HepG2 (cell line): ENCODE measurements around the gene GBE1. TPM values are rescaled to one million over a fixed set of nuclear protein-coding genes. Genes with fewer than 3 reads are reported as not detected.

Experiments used
- ATAC-seq: fragments of 200-7000 bp; cut with Tn5 transposase; 3 replicates; pipeline ENCODE4 v1.9.1; 2020; ENCODE audit warnings: mild to moderate bottlenecking, moderate library complexity
- BruUV-seq: library from RNA; stranded (reverse); fragments of 400-500 nt; replicated peaks from 2 replicates; lab custom pipeline; 2021; lab: Mats Ljungman, UMichigan
- CTCF ChIA-PET: fragments of 300-600 bp; formaldehyde crosslinking; extraction: SDS; loops from one replicate; lab custom pipeline; 2021; ENCODE audit warnings: low total read pairs, inconsistent platforms, low intra/inter-chr PET ratio; lab: Yijun Ruan, JAX
- POLR2A ChIA-PET: fragments of 350-600 bp; sonication (Branson Sonifier 250); formaldehyde crosslinking; loops from one replicate; lab custom pipeline; 2020; ENCODE audit warnings: antibody characterized with exemption, inconsistent platforms; lab: Yijun Ruan, JAX
- DNase-seq: peaks from one replicate; pipeline ENCODE4 v3.0.0-alpha.2; 2015; ENCODE audit warnings: low spot score
- FAIRE-seq: peaks from 3 replicates; lab custom pipeline; 2011; peaks lifted over from hg19 to GRCh38; lab: Jason Lieb, UNC
- H2AFZ ChIP-seq: one replicate; pipeline ENCODE4 v1.6.1; 2011; ENCODE audit warnings: low read length, inconsistent platforms
- H3K27ac ChIP-seq: fragments of 300-600 bp; 3 replicates; pipeline ENCODE4 v1.8.0; 2011; ENCODE audit warnings: mixed run types, mild to moderate bottlenecking, mixed read lengths, low read length, inconsistent platforms; ENCODE audit not compliant: insufficient read depth; ENCODE audit errors: extremely low read length
- H3K27me3 ChIP-seq, 2 experiments: fragments of 200-600 bp in 1 of 2; 2 replicates in 1 of 2; 3 replicates in 1 of 2; pipeline versions ENCODE4 v1.6.0 to v1.8.0; 2011; ENCODE audit warnings: low read length in 2 of 2, mild to moderate bottlenecking in 2 of 2, moderate library complexity in 2 of 2, inconsistent platforms in 1 of 2; ENCODE audit not compliant: insufficient read depth in 2 of 2, control insufficient read depth in 1 of 2
- H3K36me3 ChIP-seq, 2 experiments: fragments of 200-600 bp in 1 of 2; replicated peaks in 1 of 2; 2 replicates in 1 of 2; 3 replicates in 1 of 2; pipeline versions ENCODE4 v1.5.1 to v1.8.0; 2011; ENCODE audit warnings: low read length in 2 of 2, inconsistent platforms in 1 of 2; ENCODE audit not compliant: insufficient read depth in 2 of 2, control insufficient read depth in 1 of 2
- H3K4me1 ChIP-seq: 2 replicates; pipeline ENCODE4 v1.5.1; 2012; ENCODE audit warnings: low read length, inconsistent platforms; ENCODE audit not compliant: insufficient read depth
- H3K4me2 ChIP-seq: 2 replicates; pipeline ENCODE4 v1.6.0; 2011; ENCODE audit warnings: low read depth, low read length, inconsistent platforms
- H3K4me3 ChIP-seq, 3 experiments: fragments of 200-600 bp in 1 of 3; sonication (generic), shearing (Covaris generic) in 1 of 3; replicated peaks in 1 of 3; 2 replicates each; pipeline ENCODE4 v1.5.1; 2011 to 2016; ENCODE audit warnings: low read length in 3 of 3, inconsistent platforms in 2 of 3, low read depth in 2 of 3, mild to moderate bottlenecking in 2 of 3, control low read depth in 1 of 3, mixed read lengths in 1 of 3; ENCODE audit not compliant: insufficient read depth in 1 of 3
- H3K79me2 ChIP-seq: one replicate; pipeline ENCODE4 v1.6.1; 2011; ENCODE audit warnings: low read length, inconsistent platforms; ENCODE audit not compliant: insufficient read depth
- H3K9ac ChIP-seq: 2 replicates; pipeline ENCODE4 v1.6.0; 2011; ENCODE audit warnings: mild to moderate bottlenecking, low read depth, low read length, inconsistent platforms; ENCODE audit not compliant: insufficient read depth
- H3K9me3 ChIP-seq: 2 replicates; pipeline ENCODE4 v1.5.1; 2012; ENCODE audit warnings: mild to moderate bottlenecking, low read length
- H4K20me1 ChIP-seq: 2 replicates; pipeline ENCODE4 v1.6.0; 2011; ENCODE audit warnings: inconsistent platforms, mild to moderate bottlenecking, low read length, moderate library complexity; ENCODE audit not compliant: insufficient read depth
- CREBL2 ChIP-seq: sonication (generic); formaldehyde crosslinking; IDR thresholded peaks from 2 replicates; pipeline ENCODE4 v1.8.1; 2023; ENCODE audit warnings: missing genetic modification reagents, mild to moderate bottlenecking, borderline replicate concordance
- FOXM1 ChIP-seq: sonication (generic); formaldehyde crosslinking; IDR thresholded peaks from 2 replicates; pipeline ENCODE4 v1.5.0; 2020; ENCODE audit warnings: missing genetic modification reagents
- HBP1 ChIP-seq: IDR thresholded peaks from 2 replicates; pipeline ENCODE4 v1.6.1; 2016; ENCODE audit warnings: low read depth, control low read depth
- HMGXB4 ChIP-seq, 2 experiments: sonication (generic) in 1 of 2; formaldehyde crosslinking in 1 of 2; IDR thresholded peaks; 2 replicates each; pipeline versions ENCODE4 v1.4.0 to v1.6.1; 2018 to 2020; ENCODE audit warnings: missing genetic modification reagents in 2 of 2, borderline replicate concordance in 1 of 2, low read depth in 1 of 2, mild to moderate bottlenecking in 1 of 2, missing biosample characterization in 1 of 2
- IRF9 ChIP-seq: sonication (generic); formaldehyde crosslinking; IDR thresholded peaks from 2 replicates; pipeline ENCODE4 v1.8.0; 2022; ENCODE audit warnings: missing genetic modification reagents, mild to moderate bottlenecking, borderline replicate concordance
- MTF1 ChIP-seq: sonication (generic); formaldehyde crosslinking; IDR thresholded peaks from 2 replicates; pipeline ENCODE4 v1.5.0; 2020; ENCODE audit warnings: missing genetic modification reagents
- NFE2 ChIP-seq: sonication (generic); formaldehyde crosslinking; IDR thresholded peaks from 2 replicates; pipeline ENCODE4 v1.4.0; 2020; ENCODE audit warnings: missing genetic modification reagents
- RFX1 ChIP-seq: fragments of 450-650 bp; IDR thresholded peaks from 2 replicates; pipeline ENCODE4 v1.6.1; 2017
- SNAPC2 ChIP-seq: sonication (generic); formaldehyde crosslinking; IDR thresholded peaks from 2 replicates; pipeline ENCODE4 v1.8.1; 2022; ENCODE audit warnings: mild to moderate bottlenecking, missing genetic modification reagents
- SRY ChIP-seq: sonication (generic); formaldehyde crosslinking; IDR thresholded peaks from 2 replicates; pipeline ENCODE4 v1.8.0; 2022; ENCODE audit warnings: mild to moderate bottlenecking, missing genetic modification reagents
- SSRP1 ChIP-seq: IDR thresholded peaks from 2 replicates; pipeline ENCODE4 v1.6.1; 2016; ENCODE audit warnings: control low read depth
- ZC3H4 ChIP-seq: sonication (generic); formaldehyde crosslinking; IDR thresholded peaks from 2 replicates; pipeline ENCODE4 v1.4.0; 2020; ENCODE audit warnings: missing genetic modification reagents, borderline replicate concordance
- ZNF205 ChIP-seq: IDR thresholded peaks from 2 replicates; pipeline ENCODE4 v1.6.1; 2018; ENCODE audit warnings: missing biosample characterization, missing genetic modification reagents
- ZNF33A ChIP-seq: sonication (generic); formaldehyde crosslinking; IDR thresholded peaks from 2 replicates; pipeline ENCODE4 v1.5.1; 2020; ENCODE audit warnings: missing genetic modification reagents, mild to moderate bottlenecking, moderate library complexity, borderline replicate concordance
- WGBS: methylation state at CpG from one replicate; pipeline ENCODE4 v1.1.6; 2017; ENCODE audit warnings: low lambda C conversion rate; 5-methylcytosine and 5-hydroxymethylcytosine counted together
- in situ Hi-C: cut with HindIII; loops from 2 replicates; pipeline ENCODE4 v1.10.0; 2017; ENCODE audit warnings: low pct_unique_long_range_greater_than_20kb; ENCODE audit not compliant: extremely low pct_ligation_motif_present
- intact Hi-C: fragments of 100-400 bp; cut with micrococcal nuclease; formaldehyde crosslinking; loops from one replicate; pipeline ENCODE4 v1.10.0; 2022; ENCODE audit not compliant: unreplicated experiment
- polyA plus RNA-seq, 8 experiments: library from polyadenylated mRNA; depleted of rRNA in 3 of 8; stranded (reverse) in 7 of 8; unstranded in 1 of 8; fragments of >200 nt; fragmentation: Illumina TruSeq in 4 of 8; extraction: Trizol in 4 of 8; gene quantifications; 2 replicates each; pipeline versions ENCODE4 v1.2.1 to v1.2.3, GENCODE V29; 2011 to 2016; ENCODE audit warnings: low read depth in 4 of 8, missing spikeins in 1 of 8, mixed read lengths in 1 of 8; ENCODE audit not compliant: insufficient read depth in 1 of 8
- total RNA-seq, 5 experiments: library from RNA; depleted of rRNA; stranded (reverse); fragments of >200 nt; fragmentation: Illumina TruSeq; extraction: Trizol; gene quantifications; 2 replicates each; pipeline ENCODE4 v1.2.3, GENCODE V29; 2016; ENCODE audit warnings: low read depth in 1 of 5

GBE1 gene
- total and polyA plus RNA-seq, 2 of the 13 experiments (the other 11 are each of a cell fraction or from before 2014, with no cell fraction given), result 22.9 to 36.1 TPM

- TF ChIP-seq HMGXB4 (CRISPR knock-in tag; IDR thresholded peaks at IDR 0.05; ENCODE audit: borderline replicate concordance in 1 of 2, low read depth in 1 of 2) (no peak), ZNF205 (CRISPR knock-in tag) (no peak)
These were observed 263.7 kb downstream of the GBE1 start (continued) for GRCh38 chr3:81497572-81498251.

- POLR2A ChIA-PET, result no interaction called here
- TF ChIP-seq NFE2 (no peak), SSRP1 (CRISPR knock-in tag) (no peak), SNAPC2 (no peak), HMGXB4 (CRISPR knock-in tag; IDR thresholded peaks at IDR 0.05; ENCODE audit: borderline replicate concordance in 1 of 2, low read depth in 1 of 2) (no peak), ZC3H4 (no peak), IRF9 (CRISPR knock-in tag) (no peak), SRY (CRISPR knock-in tag) (no peak), HBP1 (CRISPR knock-in tag) (no peak), FOXM1 (CRISPR knock-in tag) (no peak), CREBL2 (CRISPR knock-in tag) (no peak), RFX1 (no peak), MTF1 (CRISPR knock-in tag) (no peak), ZNF33A (no peak)
- intact Hi-C loops, result loop anchor here (10.0 kb wide), 1 partner anchor 638 kb away; no protein-coding TSS in a partner anchor
- Histone ChIP-seq H3K4me2 (no peak overlapping the region), H3K4me3 (no peak overlapping the region), H3K79me2 (no peaks in the 10 kb centered on the region), H3K9me3 (no peaks in the 10 kb centered on the region), H3K9ac (no peak overlapping the region), H3K36me3 (no peaks in the 10 kb centered on the region), H3K27ac (no peak overlapping the region), H3K27me3 (no peaks in the 10 kb centered on the region), H2AFZ (no peak overlapping the region), H3K4me1 (no peaks in the 10 kb centered on the region), H4K20me1 (no peaks in the 10 kb centered on the region)
- CTCF ChIA-PET, result no interaction called here
- ATAC-seq, result no peak
- in situ Hi-C loops, result no loop called here
- BruUV-seq, result no TSS peak
- DNase-seq, result no peak
- no peak for FAIRE-seq
- WGBS, result 94% methylated on average over 6 of the region's 6 CpGs
These were observed 264.9 kb downstream of the GBE1 start for GRCh38 chr3:81496407-81497104.
